ENCODE data around the gene SPRR2A. TPM values are rescaled to one million over a fixed set of nuclear protein-coding genes. Genes with fewer than 3 reads are reported as not detected.
A peak's percentile ranks its signal among the peaks of the same experiment; 100 is the strongest.
"Not testable (repeated sequence)": the region's sequence is repeated elsewhere in the genome, so short reads cannot be mapped to it uniquely, and the experiment has no call there.

The SPRR2A gene
- not detected in 2 replicates for total RNA-seq (2014; rRNA removed; shearing (Covaris generic))

- no peak for DNase-seq (ENCODE audit: low read depth)
Measured at GRCh38 chr1:153057375-153057774, at the start of gene SPRR2A. Gene SPRR2A, minus strand, starts transcription at chr1:153057512. Its CDS starts 777 bp downstream, at chr1:153056735.

GRCh38 chr1:153100245-153100644 is 42.9 kb upstream of the SPRR2A start:
- DNase-seq (ENCODE audit: low read depth): peak; percentile 85

GRCh38 chr1:153099461-153100045 is 42.2 kb upstream of the SPRR2A start:
- no peak for DNase-seq (ENCODE audit: low read depth)

- no peak for DNase-seq (ENCODE audit: low read depth)
Measured at GRCh38 chr1:153095764-153096163, 38.5 kb upstream of the SPRR2A start.

- DNase-seq (ENCODE audit: low read depth): no peak
Measured at GRCh38 chr1:153094426-153094825, 37.1 kb upstream of the SPRR2A start, which contains the start of gene SPRR2E. Gene SPRR2E, minus strand, starts transcription at chr1:153094526. Its CDS starts 775 bp downstream, at chr1:153093751.

- DNase-seq (ENCODE audit: low read depth): no peak
Measured at GRCh38 chr1:153087652-153088051, 30.3 kb upstream of the SPRR2A start.

GRCh38 chr1:153081736-153082135 is 24.4 kb upstream of the SPRR2A start:
- peak; percentile 61 for DNase-seq (ENCODE audit: low read depth)

GRCh38 chr1:153072806-153073726 is 15.8 kb upstream of the SPRR2A start:
- DNase-seq (ENCODE audit: low read depth): no peak

- no peak for DNase-seq (ENCODE audit: low read depth)
Measured at GRCh38 chr1:153071511-153071910, 14.2 kb upstream of the SPRR2A start, which contains the start of gene SPRR2B. Gene SPRR2B, minus strand, starts transcription at chr1:153071611. Its CDS starts 772 bp downstream, at chr1:153070839.

GRCh38 chr1:153070243-153070642 is 12.9 kb upstream of the SPRR2A start:
- no peak for DNase-seq (ENCODE audit: low read depth)

GRCh38 chr1:153058826-153059784 is 1.8 kb upstream of the SPRR2A start:
- DNase-seq (ENCODE audit: low read depth): peak; percentile 69

GRCh38 chr1:153058154-153058553 is 842 bp upstream of the SPRR2A start:
- no peak for DNase-seq (ENCODE audit: low read depth)

- not testable (repeated sequence) for DNase-seq (ENCODE audit: low read depth)
Measured at GRCh38 chr1:153056111-153056510, 1.2 kb downstream of the SPRR2A start.

GRCh38 chr1:153049211-153049610 is 8.1 kb downstream of the SPRR2A start:
- no peak for DNase-seq (ENCODE audit: low read depth)

GRCh38 chr1:153040950-153041631 is 16.2 kb downstream of the SPRR2A start, which contains the start of gene SPRR2D:
Gene SPRR2D, minus strand, starts transcription at chr1:153041120. Its CDS starts 774 bp downstream, at chr1:153040346.
- DNase-seq (ENCODE audit: low read depth): peak; percentile 48

- DNase-seq (ENCODE audit: low read depth): no peak
Measured at GRCh38 chr1:153035211-153035610, 22.1 kb downstream of the SPRR2A start.

- peak; percentile 82 for DNase-seq (ENCODE audit: low read depth)
Measured at GRCh38 chr1:153032677-153033308, 24.5 kb downstream of the SPRR2A start.

GRCh38 chr1:153032073-153032472 is 25.2 kb downstream of the SPRR2A start:
- DNase-seq (ENCODE audit: low read depth): no peak

GRCh38 chr1:153030895-153031294 is 26.4 kb downstream of the SPRR2A start, which contains the start of gene SPRR1B:
Gene SPRR1B, plus strand, starts transcription at chr1:153031203. Its CDS starts 1,143 bp downstream, at chr1:153032346.
- no peak for DNase-seq (ENCODE audit: low read depth)

- no peak for DNase-seq (ENCODE audit: low read depth)
Measured at GRCh38 chr1:153028766-153029165, 28.5 kb downstream of the SPRR2A start.

All from Daoy (cell line).